MV-4-11 (cell line): ENCODE data around the gene EVX1.

Source experiments
- DNase-seq: peaks from one replicate; lab custom pipeline; 2025; lab: John Stamatoyannopoulos, UW

EVX1 gene

GRCh38 chr7:27249724-27250556, 7.3 kb downstream of the EVX1 start:
- DNase-seq: no peak

DNA sequence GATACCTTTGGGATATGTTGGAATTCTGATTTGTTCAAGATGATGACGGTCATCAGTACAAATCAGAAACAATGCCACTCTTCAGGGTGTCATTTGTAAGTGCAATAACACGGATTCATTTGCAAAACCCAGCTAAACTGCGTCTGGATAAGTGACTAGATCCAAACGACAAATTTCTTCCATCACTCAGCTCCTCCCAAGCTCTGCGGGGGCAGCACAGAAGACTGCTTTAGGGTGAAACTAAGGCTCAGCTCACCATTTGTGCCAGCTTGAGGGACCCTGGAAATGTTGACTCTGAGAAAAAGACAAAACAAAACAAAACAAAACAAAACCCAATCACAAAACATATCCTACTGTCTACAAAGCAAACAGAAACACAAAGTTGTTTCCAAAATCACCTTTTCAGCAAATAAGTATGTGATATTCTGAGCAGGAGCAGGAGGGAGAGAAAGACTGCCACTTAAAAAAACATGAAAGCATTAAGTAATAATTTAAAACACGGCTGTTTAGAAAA, 8.0 kb downstream of the EVX1 start:
- DNase-seq: no peak

DNA sequence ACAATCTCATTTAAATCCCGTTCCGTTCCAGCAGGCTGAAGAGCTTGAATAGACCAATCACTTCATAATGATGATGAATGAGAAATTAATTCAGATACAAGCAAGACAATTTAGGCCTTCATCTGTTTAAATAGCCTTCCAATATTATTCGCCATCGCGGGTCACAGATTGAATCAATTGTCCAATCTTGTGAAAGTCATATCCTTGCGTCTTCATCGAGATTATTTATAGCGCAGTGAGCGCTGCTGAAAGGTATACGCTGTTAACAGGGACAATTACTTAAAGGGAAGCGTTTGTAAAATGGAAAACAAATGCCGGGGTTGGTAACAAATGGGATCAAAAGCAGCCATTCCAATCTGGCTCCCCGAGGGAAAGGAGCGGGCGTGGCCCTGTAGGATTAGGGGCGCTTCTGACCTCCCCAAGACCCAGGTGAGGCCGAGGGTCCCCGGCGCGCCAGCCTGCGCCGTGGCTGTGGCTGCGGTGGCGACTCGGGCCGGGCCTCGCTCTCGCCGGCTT, 8.6 kb downstream of the EVX1 start:
- no peak for DNase-seq

DNA sequence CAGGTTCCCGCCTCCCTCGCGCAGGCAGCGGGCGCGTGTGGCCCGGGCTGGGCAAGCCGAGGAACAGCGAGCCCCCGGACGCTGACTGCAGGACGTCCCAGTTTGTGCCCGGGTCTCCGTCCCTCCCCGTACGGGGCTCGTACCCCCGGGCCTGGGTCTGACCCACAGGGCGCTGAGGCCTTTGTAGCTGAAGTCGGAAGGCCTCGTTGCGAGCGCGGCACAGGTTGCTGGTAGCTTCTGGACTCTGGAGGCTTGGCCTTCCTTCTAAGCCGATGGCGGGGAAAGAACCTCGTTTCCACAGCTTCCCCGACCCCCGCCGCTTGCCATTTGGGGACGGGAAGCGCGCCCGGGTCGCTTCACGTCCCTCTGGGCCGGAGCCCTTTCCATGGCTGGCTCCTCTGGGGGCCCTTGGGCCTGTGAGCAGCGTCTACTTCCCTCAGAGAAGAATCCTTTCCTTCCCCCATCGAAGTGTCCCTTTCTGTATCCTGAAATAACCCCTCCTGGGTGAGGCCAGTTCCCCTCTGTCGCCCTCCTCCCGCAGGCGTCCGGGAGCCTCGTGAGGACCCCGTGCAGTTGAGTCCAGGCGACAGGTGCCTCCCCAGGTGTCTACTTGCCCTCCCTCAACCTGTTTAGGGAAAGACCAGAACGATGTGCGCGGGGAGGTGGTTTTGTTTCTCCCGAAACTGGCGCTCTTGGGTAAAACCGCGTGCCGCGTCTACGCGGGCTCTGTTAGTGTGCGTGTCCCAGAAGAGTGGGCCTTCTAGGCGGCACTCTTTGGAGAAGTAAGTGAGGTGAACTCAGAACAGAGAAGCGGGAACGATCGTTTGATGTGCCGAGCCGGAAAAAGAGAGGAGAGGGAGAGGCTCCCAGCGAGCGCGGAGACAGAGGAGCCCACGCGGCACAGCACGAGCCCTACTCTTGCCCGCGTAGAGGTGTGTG, 9.3 kb downstream of the EVX1 start:
- no peak for DNase-seq

DNA sequence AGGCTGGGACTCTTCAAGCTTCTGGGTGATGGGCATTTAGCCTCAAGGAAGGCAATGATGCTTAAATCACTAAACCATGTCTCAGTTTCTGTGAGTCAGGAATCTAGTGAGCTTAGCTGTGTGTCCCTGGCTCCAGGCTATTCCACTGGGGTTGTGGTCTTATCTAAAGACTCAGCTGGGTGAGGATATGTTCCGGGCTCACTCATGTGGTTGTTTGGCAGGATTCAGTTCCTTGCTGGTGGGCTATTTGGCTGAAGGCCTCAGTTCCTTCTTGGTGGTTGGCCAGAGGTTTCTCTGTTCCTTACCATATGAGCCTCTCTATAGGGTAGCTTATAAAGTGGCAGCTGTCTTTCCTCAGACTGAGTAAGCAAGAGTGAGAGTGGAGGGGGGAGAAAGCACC, 12.0 kb downstream of the EVX1 start:
- peak; percentile 92 for DNase-seq

GRCh38 chr7:27260211-27260610, 17.6 kb downstream of the EVX1 start:
- DNase-seq: no peak

DNA sequence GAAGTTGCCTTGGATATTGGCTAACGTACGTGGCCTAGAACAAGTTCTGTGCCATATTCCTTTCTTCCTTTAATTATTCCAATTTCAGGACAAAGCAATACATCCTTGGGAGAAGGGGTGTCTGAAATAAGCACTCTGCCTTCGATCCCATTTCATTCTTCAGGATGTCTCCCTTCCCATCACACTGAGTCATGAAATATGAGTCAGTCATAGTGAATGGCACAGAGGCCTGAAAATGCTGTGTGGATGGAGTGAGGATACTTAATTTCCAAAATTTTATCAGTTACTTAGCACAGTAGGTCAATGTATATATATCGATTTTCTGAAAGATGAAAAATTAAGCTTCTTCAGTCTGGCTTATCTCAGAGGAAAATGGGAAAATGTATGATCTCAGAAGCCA, 19.5 kb downstream of the EVX1 start:
- no peak for DNase-seq

DNA sequence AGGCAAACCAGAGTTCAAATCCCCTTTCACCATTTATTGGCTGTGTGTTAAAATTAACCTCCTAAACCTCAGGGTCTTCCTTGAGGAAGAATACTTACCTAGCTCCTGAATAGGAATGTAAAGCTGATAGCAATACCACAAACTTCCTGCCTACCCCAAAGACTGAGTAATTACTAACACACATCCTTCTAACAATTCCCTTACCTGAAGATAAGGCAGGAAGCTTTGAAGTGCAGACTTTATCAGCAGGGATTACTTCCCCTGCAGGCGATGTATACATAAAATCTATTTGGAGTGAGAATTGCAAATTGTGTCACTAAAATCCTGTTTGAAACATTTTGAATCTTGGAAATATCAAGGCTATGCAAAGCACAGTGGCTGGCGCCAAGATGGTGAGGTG, 21.2 kb downstream of the EVX1 start:
- no peak for DNase-seq

- DNase-seq: no peak
These were observed 26.9 kb downstream of the EVX1 start for GRCh38 chr7:27269455-27269854.

DNA sequence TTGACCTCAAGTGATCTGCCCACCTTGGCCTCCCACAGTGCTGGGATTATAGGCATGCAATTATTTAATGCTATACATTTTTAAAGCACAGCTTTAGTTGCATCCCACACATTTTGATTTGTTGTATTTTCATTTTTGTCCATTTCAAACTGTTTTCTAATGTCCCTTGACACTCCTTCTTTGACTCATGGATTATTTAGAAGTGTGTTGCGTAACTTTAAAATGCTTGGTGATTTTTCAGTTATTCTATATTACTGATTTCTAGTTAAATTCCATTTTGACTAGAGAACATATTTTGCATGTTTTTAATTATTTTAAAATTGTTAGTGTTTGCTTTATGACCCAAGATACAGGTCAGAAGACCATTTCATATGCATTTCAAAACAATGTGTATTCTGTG, 28.8 kb downstream of the EVX1 start:
- DNase-seq: no peak

DNA sequence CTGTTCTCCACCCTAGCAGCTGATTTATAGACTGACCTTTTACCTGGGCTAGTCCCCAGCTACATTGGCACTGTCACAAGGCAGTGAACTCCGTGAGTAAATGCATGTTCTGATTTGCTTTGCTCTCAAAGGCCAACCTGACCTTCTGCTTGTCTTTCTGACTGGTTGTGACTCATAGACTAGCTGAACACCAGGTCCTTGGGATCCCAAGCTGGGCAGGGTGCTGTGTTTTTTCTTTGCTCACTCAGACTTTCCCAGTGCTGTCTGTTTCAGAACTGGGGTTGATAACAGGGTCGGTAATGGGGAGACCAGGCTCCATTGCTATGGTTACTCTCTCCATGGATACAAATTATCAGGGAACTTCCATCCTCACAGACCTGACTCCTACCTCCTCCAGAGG, 35.0 kb downstream of the EVX1 start:
- no peak for DNase-seq

GRCh38 chr7:27283558-27283957, 41.0 kb downstream of the EVX1 start:
- no peak for DNase-seq

DNA sequence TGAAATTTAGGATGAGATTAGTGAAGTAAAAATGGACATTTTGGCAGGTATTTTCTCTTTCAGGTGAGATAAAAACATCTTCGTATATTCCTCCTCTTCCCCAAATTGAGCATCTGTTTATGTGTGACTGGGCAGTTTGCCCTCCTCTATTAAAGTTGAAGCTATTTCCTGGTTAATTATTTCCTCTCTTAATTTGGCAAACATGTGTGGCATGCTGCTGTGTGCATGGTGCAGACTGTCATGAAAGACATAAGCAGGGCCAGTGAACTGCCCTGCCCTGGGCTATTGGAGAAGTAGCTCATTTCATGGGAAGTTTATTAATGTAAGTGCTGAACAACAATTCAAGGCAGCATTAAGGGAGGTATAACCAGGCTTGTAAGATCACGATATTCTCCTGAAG, 52.6 kb downstream of the EVX1 start:
- no peak for DNase-seq

DNA sequence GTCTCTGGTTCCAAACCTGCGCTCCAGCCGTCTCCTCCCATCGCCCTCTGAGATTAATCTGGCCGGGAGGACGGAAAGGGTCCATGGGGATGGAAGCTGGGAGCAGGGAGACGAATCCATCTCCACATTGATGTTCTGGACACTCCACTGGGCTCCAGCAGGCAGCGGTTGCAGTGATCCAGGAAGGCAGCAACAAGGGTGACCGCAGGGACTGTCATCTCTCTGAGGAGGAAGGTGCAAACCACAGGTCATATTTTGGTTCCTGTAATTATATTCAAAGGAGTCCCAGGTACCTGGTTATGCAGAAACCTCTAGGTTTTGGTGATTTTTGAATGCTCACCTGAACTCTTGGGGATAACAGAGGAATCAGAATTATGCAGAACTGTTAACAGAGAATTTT, 54.8 kb downstream of the EVX1 start:
- DNase-seq: peak; percentile 44
